Osteocyte (in vitro differentiated cells): ENCODE data around the gene OASL. TPM values are rescaled to one million over a fixed set of nuclear protein-coding genes. Genes with fewer than 3 reads are reported as not detected.
A peak's percentile ranks its signal among the peaks of the same experiment; 100 is the strongest.

Experiments
- DNase-seq: peaks from one replicate; pipeline ENCODE4 v3.0.0; 2021; ENCODE audit warnings: mixed read lengths; ENCODE audit not compliant: unreplicated experiment; ENCODE audit errors: extremely low spot score
- H3K27ac Mint-ChIP-seq: one replicate; pipeline ENCODE4 v1.8.0; 2021; ENCODE audit warnings: mild to moderate bottlenecking, mixed read lengths; ENCODE audit not compliant: unreplicated experiment
- H3K27me3 Mint-ChIP-seq: one replicate; pipeline ENCODE4 v1.8.0; 2021; ENCODE audit warnings: mixed read lengths; ENCODE audit not compliant: unreplicated experiment
- H3K36me3 Mint-ChIP-seq: one replicate; pipeline ENCODE4 v1.8.0; 2021; ENCODE audit warnings: mixed read lengths; ENCODE audit not compliant: unreplicated experiment
- H3K4me1 Mint-ChIP-seq: one replicate; pipeline ENCODE4 v1.8.0; 2021; ENCODE audit warnings: mixed read lengths; ENCODE audit not compliant: unreplicated experiment
- H3K4me3 Mint-ChIP-seq: one replicate; pipeline ENCODE4 v1.8.0; 2021; ENCODE audit warnings: mild to moderate bottlenecking, moderate library complexity, mixed read lengths; ENCODE audit not compliant: unreplicated experiment
- H3K9me3 Mint-ChIP-seq: one replicate; pipeline ENCODE4 v1.8.0; 2021; ENCODE audit warnings: mixed read lengths; ENCODE audit not compliant: unreplicated experiment
- CTCF ChIP-seq: fragments of 200-600 bp; sonication (generic); IDR thresholded peaks from 2 replicates; pipeline ENCODE4 v1.5.0; 2021; ENCODE audit warnings: antibody characterized with exemption, mild to moderate bottlenecking, moderate library complexity
- long read RNA-seq: library from polyadenylated mRNA; unstranded; transcript quantifications from one replicate; pipeline ENCODE4 v2.0.0, GENCODE V29; 2021
- total RNA-seq: library from RNA; stranded (reverse); gene quantifications from 2 replicates; pipeline ENCODE4 v1.2.1, GENCODE V29; 2021

The OASL gene
- total RNA-seq: 0.21 and 0.24 TPM in 2 replicates
- long read RNA-seq, partial matches to known transcripts: 0 of 1 reads
- long read RNA-seq, other reads (novel, unspliced or antisense): 0 of 1 reads

GRCh38 chr12:121038861-121039668 lies at the start of gene OASL:
Gene OASL (minus strand): TSS chr12:121039246. CDS start chr12:121038971, 275 bp downstream.
- Mint-ChIP-seq H3K4me1 (peaks cover 13% of the 10 kb centered on the region), H3K27me3 (peaks cover 39% of the 10 kb centered on the region), H3K36me3 (no peaks in the 10 kb centered on the region), H3K9me3 (no peaks in the 10 kb centered on the region), H3K4me3 (peak within 1 kb of the TSS; percentile 66), H3K27ac (peak within 1 kb of the TSS; percentile 35)
- no peak for TF ChIP-seq CTCF
- no peak for DNase-seq

GRCh38 chr12:121088195-121088585 lies 49.1 kb upstream of the OASL start:
- DNase-seq: peak; percentile 56
- no peak for TF ChIP-seq CTCF
- no peaks in the 10 kb centered on the region for H3K9me3 Mint-ChIP-seq
- no peaks in the 10 kb centered on the region for H3K4me1 Mint-ChIP-seq
- no peak overlapping the region for H3K4me3 Mint-ChIP-seq
- H3K36me3 Mint-ChIP-seq: no peaks in the 10 kb centered on the region
- no peak overlapping the region for H3K27ac Mint-ChIP-seq
- peaks cover 34% of the 10 kb centered on the region for H3K27me3 Mint-ChIP-seq

GRCh38 chr12:121087467-121088194 lies 48.6 kb upstream of the OASL start:
- no peak for TF ChIP-seq CTCF
- Mint-ChIP-seq H3K36me3 (no peaks in the 10 kb centered on the region), H3K4me3 (no peak overlapping the region), H3K9me3 (no peaks in the 10 kb centered on the region), H3K4me1 (no peaks in the 10 kb centered on the region), H3K27me3 (peaks cover 36% of the 10 kb centered on the region), H3K27ac (no peak overlapping the region)
- DNase-seq: peak; percentile 48

GRCh38 chr12:121086781-121087295 lies 47.8 kb upstream of the OASL start:
- Mint-ChIP-seq H3K36me3 (no peaks in the 10 kb centered on the region), H3K27ac (no peak overlapping the region), H3K27me3 (peaks cover 38% of the 10 kb centered on the region), H3K4me3 (no peak overlapping the region), H3K4me1 (no peaks in the 10 kb centered on the region), H3K9me3 (no peaks in the 10 kb centered on the region)
- no peak for TF ChIP-seq CTCF
- peak; percentile 60 for DNase-seq
